B cell (primary cell): Measurements from ENCODE around the gene MYCBP2. TPM values are rescaled to one million over a fixed set of nuclear protein-coding genes. Genes with fewer than 3 reads are reported as not detected.

ENCODE experiments used
- ATAC-seq: fragments of 200-7000 bp; cut with Tn5 transposase; one replicate; pipeline ENCODE4 v1.10.0; 2021; ENCODE audit warnings: low read depth, mild to moderate bottlenecking, moderate number of reproducible peaks, moderate library complexity
- CTCF ChIA-PET: fragments of 350-600 bp; sonication (Branson Sonifier 250); formaldehyde crosslinking; loops from one replicate; lab custom pipeline; 2021; ENCODE audit warnings: antibody characterized with exemption, inconsistent platforms; lab: Charles Lee
- POLR2A ChIA-PET: fragments of 350-600 bp; sonication (Branson Sonifier 250); formaldehyde crosslinking; loops from one replicate; lab custom pipeline; 2021; ENCODE audit warnings: antibody characterized with exemption; lab: Charles Lee
- DNase-seq: peaks from one replicate; pipeline ENCODE4 v3.0.0; 2013
- H2AFZ ChIP-seq: 2 replicates; pipeline ENCODE4 v1.6.1; 2012; ENCODE audit warnings: mild to moderate bottlenecking, low read depth, low read length; ENCODE audit not compliant: insufficient read depth, poor library complexity, severe bottlenecking
- H3K27ac ChIP-seq, 2 donors: 1 replicate in 1 of 2; 2 replicates in 1 of 2; pipeline ENCODE4 v1.5.1; 2012 to 2013; ENCODE audit warnings: low read length in 2 of 2, mild to moderate bottlenecking in 2 of 2, moderate library complexity in 1 of 2
- H3K27me3 ChIP-seq, 4 experiments: fragments of 200-600 bp in 1 of 4; sonication (generic) in 1 of 4; replicated peaks in 1 of 4; 1 replicate in 2 of 4; 2 replicates in 2 of 4; pipeline versions ENCODE4 v1.6.1 to v1.7.0; 2013 to 2016; ENCODE audit warnings: low read length in 3 of 4, mild to moderate bottlenecking in 2 of 4, mixed read lengths in 1 of 4, moderate library complexity in 1 of 4; ENCODE audit not compliant: insufficient read depth in 4 of 4, control insufficient read depth in 3 of 4; ENCODE audit errors: control extremely low read depth in 1 of 4
- H3K36me3 ChIP-seq, 2 experiments: replicated peaks in 1 of 2; 1 replicate in 1 of 2; 2 replicates in 1 of 2; pipeline versions ENCODE4 v1.6.1 to v1.7.1; 2013; ENCODE audit warnings: low read length in 1 of 2; ENCODE audit not compliant: insufficient read depth in 2 of 2, control insufficient read depth in 1 of 2; ENCODE audit errors: control extremely low read depth in 1 of 2, extremely low read depth in 1 of 2
- H3K4me1 ChIP-seq, 2 donors: fragments of 200-600 bp in 1 of 2; sonication (generic) in 1 of 2; 1 replicate in 1 of 2; 2 replicates in 1 of 2; pipeline versions ENCODE4 v1.5.1 to v1.6.1; 2013 to 2017; ENCODE audit warnings: low read length in 2 of 2; ENCODE audit not compliant: control insufficient read depth in 2 of 2, insufficient read depth in 2 of 2
- H3K4me2 ChIP-seq: replicated peaks from 2 replicates; pipeline ENCODE3; 2012; ENCODE audit warnings: mild to moderate bottlenecking, low read depth, low read length; ENCODE audit not compliant: poor library complexity, severe bottlenecking
- H3K4me3 ChIP-seq, 5 experiments: fragments of 200-600 bp in 1 of 5; sonication (generic) in 1 of 5; 1 replicate in 3 of 5; 2 replicates in 2 of 5; pipeline versions ENCODE4 v1.5.1 to v1.7.0; 2011 to 2016; ENCODE audit warnings: low read length in 4 of 5, mild to moderate bottlenecking in 4 of 5, low read depth in 2 of 5, control low read depth in 1 of 5, moderate library complexity in 1 of 5; ENCODE audit not compliant: insufficient read depth in 1 of 5; ENCODE audit errors: control extremely low read depth in 1 of 5, extremely low read depth in 1 of 5
- H3K79me2 ChIP-seq: fragments of 200-600 bp; sonication (generic); one replicate; pipeline ENCODE4 v1.6.0; 2016; ENCODE audit warnings: low read length; ENCODE audit not compliant: control insufficient read depth, insufficient read depth
- H3K9ac ChIP-seq: fragments of 200-600 bp; sonication (generic); 2 replicates; pipeline ENCODE4 v1.6.1; 2017; ENCODE audit warnings: mild to moderate bottlenecking, low read length, moderate library complexity
- H3K9me3 ChIP-seq, 3 donors: one replicate each; pipeline versions ENCODE4 v1.6.1 to v1.7.1; 2013; ENCODE audit warnings: low read length in 2 of 3; ENCODE audit not compliant: control insufficient read depth in 2 of 3, insufficient read depth in 1 of 3; ENCODE audit errors: control extremely low read depth in 1 of 3
- H4K20me1 ChIP-seq: 2 replicates; pipeline ENCODE4 v1.6.0; 2012; ENCODE audit warnings: mild to moderate bottlenecking, low read length; ENCODE audit not compliant: insufficient read depth, control insufficient read depth, poor library complexity, severe bottlenecking
- H3K27ac Mint-ChIP-seq: one replicate; pipeline ENCODE4 v1.8.0; 2021; ENCODE audit warnings: mixed read lengths
- H3K27me3 Mint-ChIP-seq: one replicate; pipeline ENCODE4 v1.8.0; 2021; ENCODE audit warnings: mixed read lengths
- H3K4me1 Mint-ChIP-seq: one replicate; pipeline ENCODE4 v1.8.0; 2021; ENCODE audit warnings: mixed read lengths
- H3K4me3 Mint-ChIP-seq: one replicate; pipeline ENCODE4 v1.8.0; 2021; ENCODE audit warnings: mixed read lengths
- H3K9me3 Mint-ChIP-seq: one replicate; pipeline ENCODE4 v1.8.0; 2022; ENCODE audit warnings: mixed read lengths; ENCODE audit not compliant: insufficient read depth
- CTCF ChIP-seq: fragments of 200-600 bp; IDR thresholded peaks from one replicate; pipeline ENCODE4 v1.8.0; 2022; ENCODE audit warnings: antibody characterized with exemption, mild to moderate bottlenecking
- EZH2 ChIP-seq: IDR thresholded peaks from 2 replicates; pipeline ENCODE4 v1.6.1; 2012; ENCODE audit warnings: borderline replicate concordance, low read depth, mild to moderate bottlenecking, moderate library complexity, low read length; ENCODE audit not compliant: insufficient read depth, poor library complexity, severe bottlenecking
- WGBS: methylation state at CpG from one replicate; pipeline ENCODE4 v1.1.5; 2013; ENCODE audit warnings: missing lambda C conversion rate; ENCODE audit not compliant: insufficient coverage; 5-methylcytosine and 5-hydroxymethylcytosine counted together
- intact Hi-C: fragments of 100-400 bp; cut with micrococcal nuclease; formaldehyde crosslinking; loops from one replicate; pipeline ENCODE4 v1.10.0; 2022
- polyA plus RNA-seq: library from polyadenylated mRNA; depleted of rRNA; stranded (reverse); fragments of >200 nt; gene quantifications from 2 replicates; pipeline ENCODE4 v1.2.3, GENCODE V29; 2012
- total RNA-seq, 2 donors: library from RNA; stranded (reverse); fragments of 120-200 nt in 1 of 2; gene quantifications; 1 replicate in 1 of 2; 2 replicates in 1 of 2; pipeline versions ENCODE4 v1.2.3 to v1.2.4, GENCODE V29; 2013 to 2022

The MYCBP2 gene
- total and polyA plus RNA-seq, 2 donors (not counting 1 experiment from before 2014, with no cell fraction given), result 84.0 to 237 TPM

- ATAC-seq (no peak), DNase-seq (no peak)
- no peaks in the 10 kb centered on the region for H3K9me3 Mint-ChIP-seq
- H3K79me2 ChIP-seq, result peaks cover 8% of the 10 kb centered on the region
- intact Hi-C loops, result loop anchor here (10.0 kb wide), 1 partner anchor 84 kb away; no protein-coding TSS in a partner anchor
- no peak overlapping the region for H3K4me3 ChIP-seq
- ChIA-PET CTCF (interaction anchor here (0.6 to 1.8 kb wide), 5 partner anchors 8 to 1656 kb away, joined by 3 to 9 read pairs (median 3); no protein-coding TSS in a partner anchor), POLR2A (no interaction called here)
- H3K4me1 Mint-ChIP-seq, result no peaks in the 10 kb centered on the region
- no peak overlapping the region for H2AFZ ChIP-seq
- no peak overlapping the region for H3K27ac ChIP-seq
- no peak overlapping the region for H3K4me2 ChIP-seq
- TF ChIP-seq EZH2, result no peak
- TF ChIP-seq CTCF, result no peak
- no peak overlapping the region for H3K9ac ChIP-seq
- no CpG with 5 or more reads among the region's 1 CpG for WGBS
- H3K9me3 ChIP-seq, result no peaks in the 10 kb centered on the region
- peaks cover 12 to 72% of the 10 kb centered on the region in 2 experiments for H3K36me3 ChIP-seq
- no peaks in the 10 kb centered on the region for H3K27me3 Mint-ChIP-seq
- no peaks in the 10 kb centered on the region for H3K4me1 ChIP-seq
- no peak overlapping the region for H3K4me3 Mint-ChIP-seq
- H3K27ac Mint-ChIP-seq, result no peak overlapping the region
- no peaks in the 10 kb centered on the region for H3K27me3 ChIP-seq
- H4K20me1 ChIP-seq, result peaks cover 3% of the 10 kb centered on the region
These were observed 57.8 kb downstream of the MYCBP2 start for GRCh38 chr13:77269141-77269540.

GRCh38 chr13:77267362-77267761 lies 59.5 kb downstream of the MYCBP2 start:
- H4K20me1 ChIP-seq, result peaks cover 3% of the 10 kb centered on the region
- no peak overlapping the region for H3K4me3 Mint-ChIP-seq
- DNase-seq, result no peak
- H3K9ac ChIP-seq, result no peak overlapping the region
- H3K27ac ChIP-seq, result no peak overlapping the region
- ATAC-seq, result no peak
- H3K4me1 Mint-ChIP-seq, result no peaks in the 10 kb centered on the region
- no peaks in the 10 kb centered on the region for H3K4me1 ChIP-seq
- H3K27ac Mint-ChIP-seq, result no peak overlapping the region
- ChIA-PET POLR2A (no interaction called here), CTCF (no interaction called here)
- WGBS, result no CpG with 5 or more reads among the region's 2 CpGs
- no peak overlapping the region for H3K4me3 ChIP-seq
- TF ChIP-seq CTCF (no peak), EZH2 (no peak)
- no peak overlapping the region for H3K4me2 ChIP-seq
- peaks cover under 1% of the 10 kb centered on the region for H3K79me2 ChIP-seq
- no peaks in the 10 kb centered on the region for H3K27me3 Mint-ChIP-seq
- peaks cover 13 to 66% of the 10 kb centered on the region in 2 experiments for H3K36me3 ChIP-seq
- H3K9me3 Mint-ChIP-seq, result no peaks in the 10 kb centered on the region
- H3K27me3 ChIP-seq, result no peaks in the 10 kb centered on the region
- intact Hi-C loops, result loop anchor here (10.0 kb wide), 1 partner anchor 83 kb away; no protein-coding TSS in a partner anchor
- H2AFZ ChIP-seq, result no peak overlapping the region
- no peaks in the 10 kb centered on the region for H3K9me3 ChIP-seq
